ENCODE results near the gene ZBTB20. TPM values are rescaled to one million over a fixed set of nuclear protein-coding genes. Genes with fewer than 3 reads are reported as not detected.

Gene ZBTB20
- total and polyA plus RNA-seq, 10 of the 15 experiments (the other 5 are each of a cell fraction or from before 2014, with no cell fraction given): 0.20 to 5.5 (median 2.2) TPM

- no peak; the same call in 2 of the 3 replicates for ATAC-seq
- FAIRE-seq: no peak
- no peaks in the 10 kb centered on the region for H4K20me1 ChIP-seq (ENCODE audit: control insufficient read depth, insufficient read depth)
- ChIA-PET CTCF (no interaction called here), POLR2A (no interaction called here), RAD21 (ENCODE audit: unreplicated experiment) (no interaction called here), SMC1A (ENCODE audit: uncharacterized antibody, unreplicated experiment) (interaction anchor here (1.8 kb wide), 1 partner anchor 15 kb away, joined by 6 read pairs; no protein-coding TSS in a partner anchor)
- no TSS peak for BruUV-seq (replicated peaks)
- no peak overlapping the region for H3K4me3 ChIP-seq
- H3K9ac ChIP-seq (ENCODE audit: control insufficient read depth, insufficient read depth, low read length): no peak overlapping the region
- H3K36me3 ChIP-seq (ENCODE audit: control insufficient read depth in 2 of 2, insufficient read depth in 2 of 2, low read length in 1 of 2): no peaks in the 10 kb centered on the region
- H3K4me1 ChIP-seq (ENCODE audit: control insufficient read depth, insufficient read depth, low read length): peaks cover 13% of the 10 kb centered on the region; the same call in 1 of the 2 replicates
- no peak overlapping the region; the same call in 1 of the 2 replicates for H2AFZ ChIP-seq (ENCODE audit: control insufficient read depth, low read depth, low read length)
- H3K27me3 ChIP-seq (replicated peaks in 1 of 2; ENCODE audit: control insufficient read depth in 2 of 2, insufficient read depth in 2 of 2, low read length in 1 of 2): no peaks in the 10 kb centered on the region
- in situ Hi-C loops (cut with MboI) (no loop called here), intact Hi-C loops (cut with micrococcal nuclease; ENCODE audit: unreplicated experiment) (no loop called here)
- H3K79me2 ChIP-seq (ENCODE audit: control insufficient read depth, insufficient read depth, low read length): no peaks in the 10 kb centered on the region
- 94% methylated on average over 8 of the region's 8 CpGs for WGBS (ENCODE audit: insufficient coverage, insufficient replicate concordance, low lambda C conversion rate, missing lambda C conversion rate)
- no peak for DNase-seq (ENCODE audit: low read depth, low spot score)
- no peak overlapping the region for H3K4me2 ChIP-seq (ENCODE audit: control insufficient read depth, insufficient read depth)
- H3K9me3 ChIP-seq (replicated peaks; ENCODE audit: control insufficient read depth, insufficient read depth, low read length): no peaks in the 10 kb centered on the region
- no peak overlapping the region for H3K27ac ChIP-seq (ENCODE audit: control insufficient read depth, insufficient read depth)
- no peak for TF ChIP-seq ZZZ3 (IDR thresholded peaks at IDR 0.05; ENCODE audit: control insufficient read depth, insufficient read length, low read depth)
- no peak for TF ChIP-seq ZNF687 (IDR thresholded peaks at IDR 0.05)
- TF ChIP-seq HCFC1 (IDR thresholded peaks at IDR 0.05; ENCODE audit: low read length): no peak
- TF ChIP-seq MEF2A (IDR thresholded peaks at IDR 0.05; ENCODE audit: insufficient read depth, low read depth, low read length): no peak
- TF ChIP-seq E2F4 (IDR thresholded peaks at IDR 0.05; ENCODE audit: low read depth, low read length): no peak
- no peak for TF ChIP-seq IRF4 (IDR thresholded peaks at IDR 0.05; ENCODE audit: low read depth, low read length)
- TF ChIP-seq ZBTB33 (IDR thresholded peaks at IDR 0.05): no peak
- no peak for TF ChIP-seq NR2C2 (IDR thresholded peaks at IDR 0.05; ENCODE audit: borderline replicate concordance, control insufficient read depth, insufficient read length, low read depth)
- no peak for TF ChIP-seq JUND (IDR thresholded peaks at IDR 0.05; ENCODE audit: low read depth, low read length)
- TF ChIP-seq SRF (IDR thresholded peaks at IDR 0.05; ENCODE audit: low read depth in 2 of 2, low read length in 2 of 2): no peak
- TF ChIP-seq NFYB (IDR thresholded peaks at IDR 0.05; ENCODE audit: insufficient read depth, low read depth, low read length): no peak
- no peak for TF ChIP-seq MTA3 (IDR thresholded peaks at IDR 0.05; ENCODE audit: borderline replicate concordance, low read length)
- TF ChIP-seq RCOR1 (conservative IDR thresholded peaks at IDR 0.05; ENCODE audit: low read depth, low read length): no peak
- TF ChIP-seq EP300 (IDR thresholded peaks at IDR 0.05; ENCODE audit: borderline replicate concordance in 1 of 2, control insufficient read depth in 1 of 2, low read depth in 2 of 2, low read length in 2 of 2): no peak
- no peak for TF ChIP-seq SUPT20H (IDR thresholded peaks at IDR 0.05; ENCODE audit: borderline replicate concordance, control insufficient read depth, low read depth, low read length)
- TF ChIP-seq MEF2B (IDR thresholded peaks at IDR 0.05; ENCODE audit: partially characterized antibody, poor library complexity, severe bottlenecking): no peak
These were observed 388.0 kb downstream of the ZBTB20 start for GRCh38 chr3:114758831-114759699.
